ENCODE data around the gene TSSC4.

- TF ChIP-seq POLR2AphosphoS5 (IDR thresholded peaks at IDR 0.05; ENCODE audit: borderline replicate concordance, low read depth, low read length) (no peak), EZH2 (IDR thresholded peaks at IDR 0.05) (no peak), FOXP2 (optimal IDR thresholded peaks at IDR 0.05; ENCODE audit: control extremely low read depth, extremely low read length, insufficient read depth) (no peak)
Observed at GRCh38 chr11:2357246-2357645, 43.3 kb upstream of the TSSC4 start.

All from SK-N-MC (cell line).